Fibroblast of lung (primary cell): ENCODE measurements around the gene GHR. TPM values are rescaled to one million over a fixed set of nuclear protein-coding genes. Genes with fewer than 3 reads are reported as not detected.

ENCODE experiments used
- DNase-seq, 2 donors: peaks; one replicate each; pipeline versions ENCODE4 v3.0.0 to v3.0.0-alpha.2; 2010; ENCODE audit warnings: low read depth in 2 of 2
- H2AFZ ChIP-seq: 2 replicates; pipeline ENCODE4 v1.5.1; 2012; ENCODE audit warnings: low read length, control low read depth, inconsistent platforms
- H3K27ac ChIP-seq: 2 replicates; pipeline ENCODE4 v1.5.1; 2011; ENCODE audit warnings: low read length, control low read depth; ENCODE audit not compliant: insufficient read depth
- H3K27me3 ChIP-seq: 2 replicates; pipeline ENCODE4 v1.5.1; 2011; ENCODE audit warnings: mild to moderate bottlenecking, low read length; ENCODE audit not compliant: control insufficient read depth, insufficient read depth
- H3K36me3 ChIP-seq: 2 replicates; pipeline ENCODE4 v1.5.1; 2011; ENCODE audit warnings: low read length; ENCODE audit not compliant: control insufficient read depth, insufficient read depth
- H3K4me1 ChIP-seq: 2 replicates; pipeline ENCODE4 v1.5.1; 2011; ENCODE audit warnings: low read length; ENCODE audit not compliant: control insufficient read depth, insufficient read depth; ENCODE audit errors: extremely low read depth
- H3K4me2 ChIP-seq: 2 replicates; pipeline ENCODE4 v1.5.1; 2011; ENCODE audit warnings: low read length, control low read depth; ENCODE audit not compliant: insufficient read depth; ENCODE audit errors: extremely low read depth
- H3K4me3 ChIP-seq, 4 experiments: fragments of 200-600 bp in 1 of 4; sonication (generic) in 1 of 4; replicated peaks in 1 of 4; 2 replicates each; pipeline ENCODE4 v1.5.1; 2011 to 2016; ENCODE audit warnings: low read length in 4 of 4, low read depth in 3 of 4, mild to moderate bottlenecking in 3 of 4, control low read depth in 2 of 4, inconsistent platforms in 1 of 4, mixed read lengths in 1 of 4; ENCODE audit not compliant: insufficient read depth in 1 of 4; ENCODE audit errors: control extremely low read depth in 1 of 4
- H3K79me2 ChIP-seq: 2 replicates; pipeline ENCODE4 v1.5.1; 2012; ENCODE audit warnings: mild to moderate bottlenecking, low read length, inconsistent platforms; ENCODE audit not compliant: control insufficient read depth, insufficient read depth
- H3K9ac ChIP-seq: 2 replicates; pipeline ENCODE4 v1.5.1; 2011; ENCODE audit warnings: mild to moderate bottlenecking, low read length, control low read depth; ENCODE audit not compliant: insufficient read depth
- H3K9me3 ChIP-seq: 2 replicates; pipeline ENCODE4 v1.5.1; 2012; ENCODE audit warnings: low read depth, low read length; ENCODE audit not compliant: control insufficient read depth, insufficient read depth
- H4K20me1 ChIP-seq: 2 replicates; pipeline ENCODE4 v1.5.1; 2011; ENCODE audit warnings: low read length; ENCODE audit not compliant: control insufficient read depth, insufficient read depth; ENCODE audit errors: extremely low read depth
- EZH2 ChIP-seq: IDR thresholded peaks from 2 replicates; pipeline ENCODE4 v1.5.1; 2012; ENCODE audit warnings: low read length, control low read depth, mild to moderate bottlenecking; ENCODE audit errors: missing control alignments
- polyA plus RNA-seq, 2 donors: library from polyadenylated mRNA; depleted of rRNA in 1 of 2; stranded (reverse) in 1 of 2; unstranded in 1 of 2; fragments of >200 nt; gene quantifications; 2 replicates each; pipeline ENCODE4 v1.2.1, GENCODE V29; 2011 to 2012; ENCODE audit warnings: missing spikeins in 1 of 2
- total RNA-seq: library from RNA; depleted of rRNA; stranded (reverse); fragments of >200 nt; gene quantifications from 2 replicates; pipeline ENCODE4 v1.2.1, GENCODE V29; 2014
- TF ChIP-seq, protein P1 (sequence below), 2 donors: IDR thresholded peaks in 1 of 2; conservative IDR thresholded peaks in 1 of 2; 1 replicate in 1 of 2; 2 replicates in 1 of 2; pipeline ENCODE4 v1.5.1; 2011 to 2012; ENCODE audit warnings: low read length in 2 of 2, control low read depth in 1 of 2, inconsistent platforms in 1 of 2, low read depth in 1 of 2, mild to moderate bottlenecking in 1 of 2

The GHR gene
- total and polyA plus RNA-seq, 2 donors (not counting 1 experiment from before 2014, with no cell fraction given) = 2.3 to 2.4 TPM

DNA sequence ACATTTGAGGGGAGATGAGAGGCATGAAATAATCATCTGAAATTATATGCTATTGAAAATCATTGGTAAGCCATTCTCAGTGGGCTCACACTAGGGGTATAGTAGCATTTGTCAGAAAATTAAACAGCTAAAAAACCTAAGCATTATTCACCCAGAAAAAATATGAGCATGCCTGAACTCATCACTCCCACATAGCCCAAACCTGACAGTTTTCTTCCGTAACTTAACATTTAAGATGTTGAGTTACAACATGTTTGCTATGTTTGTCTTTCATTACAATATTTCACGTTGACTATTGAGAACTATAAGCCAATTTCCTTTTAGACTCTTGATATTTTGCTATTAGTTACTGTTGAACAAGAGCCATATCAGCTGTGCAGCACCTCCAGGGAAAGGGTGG is 23.5 kb upstream of the GHR start:
- Histone ChIP-seq H4K20me1 (no peaks in the 10 kb centered on the region), H3K4me1 (no peaks in the 10 kb centered on the region), H3K9me3 (no peaks in the 10 kb centered on the region), H3K79me2 (no peaks in the 10 kb centered on the region), H3K36me3 (no peaks in the 10 kb centered on the region), H3K27ac (no peak overlapping the region), H3K9ac (no peak overlapping the region), H3K4me3 (no peak overlapping the region), H3K4me2 (no peak overlapping the region), H3K27me3 (no peaks in the 10 kb centered on the region), H2AFZ (no peak overlapping the region)
- TF ChIP-seq EZH2 = no peak
- TF ChIP-seq, protein P1, sequence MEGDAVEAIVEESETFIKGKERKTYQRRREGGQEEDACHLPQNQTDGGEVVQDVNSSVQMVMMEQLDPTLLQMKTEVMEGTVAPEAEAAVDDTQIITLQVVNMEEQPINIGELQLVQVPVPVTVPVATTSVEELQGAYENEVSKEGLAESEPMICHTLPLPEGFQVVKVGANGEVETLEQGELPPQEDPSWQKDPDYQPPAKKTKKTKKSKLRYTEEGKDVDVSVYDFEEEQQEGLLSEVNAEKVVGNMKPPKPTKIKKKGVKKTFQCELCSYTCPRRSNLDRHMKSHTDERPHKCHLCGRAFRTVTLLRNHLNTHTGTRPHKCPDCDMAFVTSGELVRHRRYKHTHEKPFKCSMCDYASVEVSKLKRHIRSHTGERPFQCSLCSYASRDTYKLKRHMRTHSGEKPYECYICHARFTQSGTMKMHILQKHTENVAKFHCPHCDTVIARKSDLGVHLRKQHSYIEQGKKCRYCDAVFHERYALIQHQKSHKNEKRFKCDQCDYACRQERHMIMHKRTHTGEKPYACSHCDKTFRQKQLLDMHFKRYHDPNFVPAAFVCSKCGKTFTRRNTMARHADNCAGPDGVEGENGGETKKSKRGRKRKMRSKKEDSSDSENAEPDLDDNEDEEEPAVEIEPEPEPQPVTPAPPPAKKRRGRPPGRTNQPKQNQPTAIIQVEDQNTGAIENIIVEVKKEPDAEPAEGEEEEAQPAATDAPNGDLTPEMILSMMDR (conservative IDR thresholded peaks at IDR 0.05 in 1 of 2, IDR thresholded peaks at IDR 0.05 in 1 of 2; ENCODE audit: low read depth in 1 of 2, low read length in 2 of 2) = no peak
- no peak for DNase-seq

DNA sequence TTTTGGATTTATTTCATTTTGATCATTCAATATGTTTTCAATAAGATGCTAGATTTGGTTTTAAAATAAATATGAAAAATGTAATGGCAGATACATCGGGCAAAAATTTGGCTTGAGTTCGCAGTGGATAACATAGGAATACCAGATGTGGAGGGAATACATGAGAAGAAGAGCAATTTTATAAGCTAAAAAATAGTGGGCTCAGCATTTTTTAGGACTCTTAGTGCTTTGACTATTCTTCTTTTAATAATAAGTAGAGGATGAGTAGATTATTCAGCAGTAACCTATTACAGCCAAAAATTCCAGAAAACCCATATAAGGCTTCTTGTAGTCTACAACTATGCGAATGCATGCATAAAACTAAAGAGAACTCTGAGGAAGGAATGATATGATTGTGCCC is 22.8 kb upstream of the GHR start:
- H3K4me1 ChIP-seq = no peaks in the 10 kb centered on the region
- TF ChIP-seq, protein P1 (conservative IDR thresholded peaks at IDR 0.05 in 1 of 2, IDR thresholded peaks at IDR 0.05 in 1 of 2; ENCODE audit: low read depth in 1 of 2, low read length in 2 of 2) = no peak
- no peak for TF ChIP-seq EZH2
- H3K27ac ChIP-seq = no peak overlapping the region
- H3K36me3 ChIP-seq = no peaks in the 10 kb centered on the region
- H3K27me3 ChIP-seq = no peaks in the 10 kb centered on the region
- H2AFZ ChIP-seq = no peak overlapping the region
- H3K4me3 ChIP-seq = no peak overlapping the region
- no peaks in the 10 kb centered on the region for H3K79me2 ChIP-seq
- DNase-seq = no peak
- H3K9ac ChIP-seq = no peak overlapping the region
- H4K20me1 ChIP-seq = no peaks in the 10 kb centered on the region
- H3K9me3 ChIP-seq = no peaks in the 10 kb centered on the region
- H3K4me2 ChIP-seq = no peak overlapping the region

DNA sequence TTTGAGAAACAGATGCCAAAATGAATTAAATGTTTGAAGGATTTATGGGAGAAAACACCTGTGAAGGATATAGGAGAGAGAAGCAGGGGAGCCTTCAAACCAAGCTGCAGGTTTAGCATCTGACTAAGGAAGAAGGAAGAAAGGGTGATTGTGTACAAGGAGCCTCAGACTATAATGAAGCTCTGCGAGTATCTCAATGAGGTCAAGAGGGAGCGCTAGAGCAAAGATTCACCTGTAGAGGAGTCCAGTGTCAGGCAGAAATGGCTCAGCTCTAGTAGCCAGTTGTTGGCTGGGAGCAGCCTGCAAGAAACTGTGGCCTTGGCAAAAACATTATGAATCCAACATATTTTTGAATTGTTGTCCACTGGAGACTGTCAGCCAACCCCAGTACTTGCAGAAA is 20.0 kb upstream of the GHR start:
- Histone ChIP-seq H3K4me3 (no peak overlapping the region), H3K9me3 (no peaks in the 10 kb centered on the region), H2AFZ (no peak overlapping the region), H3K36me3 (no peaks in the 10 kb centered on the region), H3K9ac (no peak overlapping the region), H3K27me3 (no peaks in the 10 kb centered on the region), H4K20me1 (no peaks in the 10 kb centered on the region), H3K4me1 (no peaks in the 10 kb centered on the region), H3K79me2 (no peaks in the 10 kb centered on the region), H3K27ac (no peak overlapping the region), H3K4me2 (no peak overlapping the region)
- TF ChIP-seq EZH2 = no peak
- DNase-seq = no peak
